GM10266 (cell line): ENCODE results near the gene DDAH2.

ENCODE experiments used
- DNase-seq: peaks from one replicate; pipeline ENCODE4 v3.0.0; 2012; ENCODE audit errors: extremely low spot score
- CTCF ChIP-seq: IDR thresholded peaks from 2 replicates; pipeline ENCODE4 v1.5.1; 2012; ENCODE audit warnings: mild to moderate bottlenecking, low read depth; ENCODE audit not compliant: control insufficient read depth, insufficient read depth; ENCODE audit errors: missing control alignments

Gene DDAH2

GRCh38 chr6:31717499-31718222 is 11.4 kb downstream of the DDAH2 start:
- no peak for DNase-seq
- TF ChIP-seq CTCF: no peak

GRCh38 chr6:31715022-31715958 is 13.8 kb downstream of the DDAH2 start, which contains the start of gene LY6G6D:
TSS of gene LY6G6D (plus strand) at chr6:31715348. CDS start at chr6:31715356, 8 bp downstream.
- TF ChIP-seq CTCF: no peak
- no peak for DNase-seq

- no peak for TF ChIP-seq CTCF
- DNase-seq: no peak
These were observed 15.0 kb downstream of the DDAH2 start for GRCh38 chr6:31713991-31714684.

GRCh38 chr6:31713465-31713864 is 15.6 kb downstream of the DDAH2 start:
- TF ChIP-seq CTCF: no peak
- no peak for DNase-seq

GRCh38 chr6:31712296-31712695 is 16.8 kb downstream of the DDAH2 start:
- no peak for DNase-seq

GRCh38 chr6:31711233-31711632 is 17.9 kb downstream of the DDAH2 start:
- no peak for TF ChIP-seq CTCF
- no peak for DNase-seq

More at GRCh38 chr6:31712296-31712695, 16.8 kb downstream of the DDAH2 start:
- no peak for TF ChIP-seq CTCF
